ENCODE results near the gene NDUFS8.

NDUFS8 gene

GRCh38 chr11:68043349-68044144 lies 13.1 kb downstream of the NDUFS8 start:
- TF ChIP-seq, protein P1, sequence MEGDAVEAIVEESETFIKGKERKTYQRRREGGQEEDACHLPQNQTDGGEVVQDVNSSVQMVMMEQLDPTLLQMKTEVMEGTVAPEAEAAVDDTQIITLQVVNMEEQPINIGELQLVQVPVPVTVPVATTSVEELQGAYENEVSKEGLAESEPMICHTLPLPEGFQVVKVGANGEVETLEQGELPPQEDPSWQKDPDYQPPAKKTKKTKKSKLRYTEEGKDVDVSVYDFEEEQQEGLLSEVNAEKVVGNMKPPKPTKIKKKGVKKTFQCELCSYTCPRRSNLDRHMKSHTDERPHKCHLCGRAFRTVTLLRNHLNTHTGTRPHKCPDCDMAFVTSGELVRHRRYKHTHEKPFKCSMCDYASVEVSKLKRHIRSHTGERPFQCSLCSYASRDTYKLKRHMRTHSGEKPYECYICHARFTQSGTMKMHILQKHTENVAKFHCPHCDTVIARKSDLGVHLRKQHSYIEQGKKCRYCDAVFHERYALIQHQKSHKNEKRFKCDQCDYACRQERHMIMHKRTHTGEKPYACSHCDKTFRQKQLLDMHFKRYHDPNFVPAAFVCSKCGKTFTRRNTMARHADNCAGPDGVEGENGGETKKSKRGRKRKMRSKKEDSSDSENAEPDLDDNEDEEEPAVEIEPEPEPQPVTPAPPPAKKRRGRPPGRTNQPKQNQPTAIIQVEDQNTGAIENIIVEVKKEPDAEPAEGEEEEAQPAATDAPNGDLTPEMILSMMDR (IDR thresholded peaks at IDR 0.05; ENCODE audit: low read depth, low read length, missing control alignments), result no peak
- no peak overlapping the region for H3K4me3 ChIP-seq (ENCODE audit: low read depth, low read length)
- in situ Hi-C loops (cut with HindIII; ENCODE audit: low sequenced_read_pairs), result no loop called here
- DNase-seq (ENCODE audit: low read depth), result no peak

- DNase-seq (ENCODE audit: low read depth), result no peak
- in situ Hi-C loops (cut with HindIII; ENCODE audit: low sequenced_read_pairs), result no loop called here
- TF ChIP-seq, protein P1 (IDR thresholded peaks at IDR 0.05; ENCODE audit: low read depth, low read length, missing control alignments), result peak; percentile 3
- H3K4me3 ChIP-seq (ENCODE audit: low read depth, low read length), result no peak overlapping the region
Observed at GRCh38 chr11:68044145-68044813, 13.8 kb downstream of the NDUFS8 start.

GRCh38 chr11:68044898-68045351 lies 14.4 kb downstream of the NDUFS8 start:
- in situ Hi-C loops (cut with HindIII; ENCODE audit: low sequenced_read_pairs), result no loop called here
- DNase-seq (ENCODE audit: low read depth), result no peak
- no peak overlapping the region for H3K4me3 ChIP-seq (ENCODE audit: low read depth, low read length)
- TF ChIP-seq, protein P1 (IDR thresholded peaks at IDR 0.05; ENCODE audit: low read depth, low read length, missing control alignments), result no peak

GRCh38 chr11:68047437-68048290 lies 17.2 kb downstream of the NDUFS8 start:
- TF ChIP-seq, protein P1 (IDR thresholded peaks at IDR 0.05; ENCODE audit: low read depth, low read length, missing control alignments), result no peak
- DNase-seq (ENCODE audit: low read depth), result no peak
- no peak overlapping the region for H3K4me3 ChIP-seq (ENCODE audit: low read depth, low read length)
- in situ Hi-C loops (cut with HindIII; ENCODE audit: low sequenced_read_pairs), result no loop called here

GRCh38 chr11:68048681-68049508 lies 18.4 kb downstream of the NDUFS8 start:
- in situ Hi-C loops (cut with HindIII; ENCODE audit: low sequenced_read_pairs), result no loop called here
- TF ChIP-seq, protein P1 (IDR thresholded peaks at IDR 0.05; ENCODE audit: low read depth, low read length, missing control alignments), result no peak
- no peak for DNase-seq (ENCODE audit: low read depth)
- H3K4me3 ChIP-seq (ENCODE audit: low read depth, low read length), result no peak overlapping the region

Data from astrocyte of the cerebellum (primary cell).